HepG2 (cell line): Measurements from ENCODE around the gene AP1M2. TPM values are rescaled to one million over a fixed set of nuclear protein-coding genes. Genes with fewer than 3 reads are reported as not detected.

ENCODE experiments used
- ARNT2 ChIP-seq: sonication (generic); formaldehyde crosslinking; IDR thresholded peaks from 2 replicates; pipeline ENCODE4 v1.8.0; 2022; ENCODE audit warnings: mild to moderate bottlenecking, low read depth, missing genetic modification reagents, moderate library complexity
- ATF2 ChIP-seq: sonication (generic); formaldehyde crosslinking; IDR thresholded peaks from 2 replicates; pipeline ENCODE4 v1.4.0; 2020; ENCODE audit warnings: missing genetic modification reagents
- KAT8 ChIP-seq: IDR thresholded peaks from 2 replicates; pipeline ENCODE4 v1.6.1; 2016; ENCODE audit warnings: missing genetic modification reagents, missing compliant biosample characterization
- MAX ChIP-seq: IDR thresholded peaks from 2 replicates; pipeline ENCODE4 v1.6.1; 2012; ENCODE audit warnings: inconsistent platforms
- MXD3 ChIP-seq: IDR thresholded peaks from 2 replicates; pipeline ENCODE4 v1.6.1; 2016; ENCODE audit warnings: mild to moderate bottlenecking, missing biosample characterization, missing genetic modification reagents
- POLR2AphosphoS5 ChIP-seq: IDR thresholded peaks from 2 replicates; pipeline ENCODE4 v1.6.1; 2012; ENCODE audit warnings: low read depth, low read length
- TBX2 ChIP-seq: sonication (generic); formaldehyde crosslinking; IDR thresholded peaks from 2 replicates; pipeline ENCODE4 v1.5.0; 2020; ENCODE audit warnings: missing genetic modification reagents, mild to moderate bottlenecking, borderline replicate concordance
- ZBTB25 ChIP-seq: IDR thresholded peaks from 2 replicates; pipeline ENCODE4 v1.6.1; 2018; ENCODE audit warnings: missing genetic modification reagents
- ZFP90 ChIP-seq: sonication (generic); formaldehyde crosslinking; IDR thresholded peaks from 2 replicates; pipeline ENCODE4 v1.8.0; 2022; ENCODE audit warnings: missing genetic modification reagents, mild to moderate bottlenecking, inconsistent platforms, borderline replicate concordance
- ZFY ChIP-seq: sonication (generic); formaldehyde crosslinking; IDR thresholded peaks from 2 replicates; pipeline ENCODE4 v1.4.0; 2020; ENCODE audit warnings: missing genetic modification reagents
- ZKSCAN1 ChIP-seq: fragments of 150-350 bp; IDR thresholded peaks from 2 replicates; pipeline ENCODE4 v1.6.1; 2014; ENCODE audit warnings: low read length
- ZNF563 ChIP-seq: sonication (generic); formaldehyde crosslinking; IDR thresholded peaks from 2 replicates; pipeline ENCODE4 v1.8.0; 2022; ENCODE audit warnings: mild to moderate bottlenecking, moderate library complexity, missing genetic modification reagents
- ZNF607 ChIP-seq: sonication (generic); formaldehyde crosslinking; IDR thresholded peaks from 2 replicates; pipeline ENCODE4 v1.5.1; 2020; ENCODE audit warnings: missing genetic modification reagents, mild to moderate bottlenecking, borderline replicate concordance
- ZNF619 ChIP-seq: sonication (generic); formaldehyde crosslinking; IDR thresholded peaks from 2 replicates; pipeline ENCODE4 v1.4.0; 2020; ENCODE audit warnings: mild to moderate bottlenecking, missing genetic modification reagents
- ZNF790 ChIP-seq: sonication (generic); formaldehyde crosslinking; IDR thresholded peaks from 2 replicates; pipeline ENCODE4 v1.8.0; 2022; ENCODE audit warnings: missing genetic modification reagents, mild to moderate bottlenecking, borderline replicate concordance
- ZNF878 ChIP-seq: sonication (generic); formaldehyde crosslinking; IDR thresholded peaks from 2 replicates; pipeline ENCODE4 v1.8.1; 2023; ENCODE audit warnings: mild to moderate bottlenecking, missing genetic modification reagents, moderate library complexity
- ZSCAN12 ChIP-seq: sonication (generic); formaldehyde crosslinking; IDR thresholded peaks from 2 replicates; pipeline ENCODE4 v1.9.0; 2021; ENCODE audit warnings: mild to moderate bottlenecking, missing genetic modification reagents
- polyA plus RNA-seq, 8 experiments: library from polyadenylated mRNA; depleted of rRNA in 3 of 8; stranded (reverse) in 7 of 8; unstranded in 1 of 8; fragments of >200 nt; fragmentation: Illumina TruSeq in 4 of 8; extraction: Trizol in 4 of 8; gene quantifications; 2 replicates each; pipeline versions ENCODE4 v1.2.1 to v1.2.3, GENCODE V29; 2011 to 2016; ENCODE audit warnings: low read depth in 4 of 8, missing spikeins in 1 of 8, mixed read lengths in 1 of 8; ENCODE audit not compliant: insufficient read depth in 1 of 8
- total RNA-seq, 5 experiments: library from RNA; depleted of rRNA; stranded (reverse); fragments of >200 nt; fragmentation: Illumina TruSeq; extraction: Trizol; gene quantifications; 2 replicates each; pipeline ENCODE4 v1.2.3, GENCODE V29; 2016; ENCODE audit warnings: low read depth in 1 of 5
- TF ChIP-seq, protein P1 (sequence below): fragments of 450-650 bp; IDR thresholded peaks from 2 replicates; pipeline ENCODE4 v1.6.1; 2017; ENCODE audit warnings: mild to moderate bottlenecking
- TF ChIP-seq, protein P2 (sequence below): sonication (generic); formaldehyde crosslinking; IDR thresholded peaks from 2 replicates; pipeline ENCODE4 v1.5.0; 2020; ENCODE audit warnings: missing genetic modification reagents, mild to moderate bottlenecking, borderline replicate concordance
- TF ChIP-seq, protein P3 (sequence below): sonication (generic); formaldehyde crosslinking; IDR thresholded peaks from 2 replicates; pipeline ENCODE4 v1.5.0; 2020; ENCODE audit warnings: mild to moderate bottlenecking, missing genetic modification reagents

AP1M2 gene
- total and polyA plus RNA-seq, 2 of the 13 experiments (the other 11 are each of a cell fraction or from before 2014, with no cell fraction given): 6.3 to 76.8 TPM

- no peak for TF ChIP-seq ZNF619 (CRISPR knock-in tag)
- TF ChIP-seq TBX2 (CRISPR knock-in tag): 0 out of 2 replicates have a peak, but pooled peaks have one; percentile 26
- no peak for TF ChIP-seq ZBTB25
- TF ChIP-seq ZKSCAN1: no peak
- TF ChIP-seq, protein P1, sequence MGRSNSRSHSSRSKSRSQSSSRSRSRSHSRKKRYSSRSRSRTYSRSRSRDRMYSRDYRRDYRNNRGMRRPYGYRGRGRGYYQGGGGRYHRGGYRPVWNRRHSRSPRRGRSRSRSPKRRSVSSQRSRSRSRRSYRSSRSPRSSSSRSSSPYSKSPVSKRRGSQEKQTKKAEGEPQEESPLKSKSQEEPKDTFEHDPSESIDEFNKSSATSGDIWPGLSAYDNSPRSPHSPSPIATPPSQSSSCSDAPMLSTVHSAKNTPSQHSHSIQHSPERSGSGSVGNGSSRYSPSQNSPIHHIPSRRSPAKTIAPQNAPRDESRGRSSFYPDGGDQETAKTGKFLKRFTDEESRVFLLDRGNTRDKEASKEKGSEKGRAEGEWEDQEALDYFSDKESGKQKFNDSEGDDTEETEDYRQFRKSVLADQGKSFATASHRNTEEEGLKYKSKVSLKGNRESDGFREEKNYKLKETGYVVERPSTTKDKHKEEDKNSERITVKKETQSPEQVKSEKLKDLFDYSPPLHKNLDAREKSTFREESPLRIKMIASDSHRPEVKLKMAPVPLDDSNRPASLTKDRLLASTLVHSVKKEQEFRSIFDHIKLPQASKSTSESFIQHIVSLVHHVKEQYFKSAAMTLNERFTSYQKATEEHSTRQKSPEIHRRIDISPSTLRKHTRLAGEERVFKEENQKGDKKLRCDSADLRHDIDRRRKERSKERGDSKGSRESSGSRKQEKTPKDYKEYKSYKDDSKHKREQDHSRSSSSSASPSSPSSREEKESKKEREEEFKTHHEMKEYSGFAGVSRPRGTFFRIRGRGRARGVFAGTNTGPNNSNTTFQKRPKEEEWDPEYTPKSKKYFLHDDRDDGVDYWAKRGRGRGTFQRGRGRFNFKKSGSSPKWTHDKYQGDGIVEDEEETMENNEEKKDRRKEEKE: no peak
- TF ChIP-seq MXD3 (CRISPR knock-in tag): no peak
- TF ChIP-seq ZFY (CRISPR knock-in tag): peak; percentile 86
- no peak for TF ChIP-seq ATF2 (CRISPR knock-in tag)
- no peak for TF ChIP-seq ZNF790 (CRISPR knock-in tag)
- TF ChIP-seq POLR2AphosphoS5: peak; percentile 59
- no peak for TF ChIP-seq ARNT2 (CRISPR knock-in tag)
- no peak for TF ChIP-seq ZNF563 (CRISPR knock-in tag)
- TF ChIP-seq ZFP90: no peak; the same call in none of the 2 replicates
- TF ChIP-seq ZSCAN12: no peak
- TF ChIP-seq KAT8 (CRISPR knock-in tag): no peak
- TF ChIP-seq ZNF878 (CRISPR knock-in tag): no peak
- TF ChIP-seq, protein P2, sequence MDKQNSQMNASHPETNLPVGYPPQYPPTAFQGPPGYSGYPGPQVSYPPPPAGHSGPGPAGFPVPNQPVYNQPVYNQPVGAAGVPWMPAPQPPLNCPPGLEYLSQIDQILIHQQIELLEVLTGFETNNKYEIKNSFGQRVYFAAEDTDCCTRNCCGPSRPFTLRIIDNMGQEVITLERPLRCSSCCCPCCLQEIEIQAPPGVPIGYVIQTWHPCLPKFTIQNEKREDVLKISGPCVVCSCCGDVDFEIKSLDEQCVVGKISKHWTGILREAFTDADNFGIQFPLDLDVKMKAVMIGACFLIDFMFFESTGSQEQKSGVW (CRISPR knock-in tag): no peak
- TF ChIP-seq, protein P3, sequence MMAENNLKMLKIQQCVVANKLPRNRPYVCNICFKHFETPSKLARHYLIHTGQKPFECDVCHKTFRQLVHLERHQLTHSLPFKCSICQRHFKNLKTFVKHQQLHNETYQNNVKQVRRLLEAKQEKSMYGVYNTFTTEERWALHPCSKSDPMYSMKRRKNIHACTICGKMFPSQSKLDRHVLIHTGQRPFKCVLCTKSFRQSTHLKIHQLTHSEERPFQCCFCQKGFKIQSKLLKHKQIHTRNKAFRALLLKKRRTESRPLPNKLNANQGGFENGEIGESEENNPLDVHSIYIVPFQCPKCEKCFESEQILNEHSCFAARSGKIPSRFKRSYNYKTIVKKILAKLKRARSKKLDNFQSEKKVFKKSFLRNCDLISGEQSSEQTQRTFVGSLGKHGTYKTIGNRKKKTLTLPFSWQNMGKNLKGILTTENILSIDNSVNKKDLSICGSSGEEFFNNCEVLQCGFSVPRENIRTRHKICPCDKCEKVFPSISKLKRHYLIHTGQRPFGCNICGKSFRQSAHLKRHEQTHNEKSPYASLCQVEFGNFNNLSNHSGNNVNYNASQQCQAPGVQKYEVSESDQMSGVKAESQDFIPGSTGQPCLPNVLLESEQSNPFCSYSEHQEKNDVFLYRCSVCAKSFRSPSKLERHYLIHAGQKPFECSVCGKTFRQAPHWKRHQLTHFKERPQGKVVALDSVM (CRISPR knock-in tag): peak; percentile 73; the same call in 1 of the 2 replicates
- peak; percentile 7; the same call in 1 of the 2 replicates for TF ChIP-seq MAX
- peak; percentile 78 for TF ChIP-seq ZNF607 (CRISPR knock-in tag)
Measured at GRCh38 chr19:10543420-10544241, 43.5 kb downstream of the AP1M2 start, which contains the start of gene ATG4D (continued).
